Fibroblast of the aortic adventitia (primary cell): ENCODE measurements around the gene CLPSL1. TPM values are rescaled to one million over a fixed set of nuclear protein-coding genes. Genes with fewer than 3 reads are reported as not detected.

Source experiments
- DNase-seq: peaks from one replicate; pipeline ENCODE4 v3.0.0-alpha.2; 2010; ENCODE audit warnings: low read depth
- H3K4me3 ChIP-seq: 2 replicates; pipeline ENCODE4 v1.5.1; 2011; ENCODE audit warnings: low read depth, mild to moderate bottlenecking, control low read depth, low read length, moderate library complexity
- total RNA-seq: library from RNA; depleted of rRNA; stranded (reverse); fragments of >200 nt; gene quantifications from 2 replicates; pipeline ENCODE4 v1.2.3, GENCODE V29; 2012; ENCODE audit warnings: low replicate concordance
- TF ChIP-seq, protein P1 (sequence below): IDR thresholded peaks from 2 replicates; pipeline ENCODE4 v1.5.1; 2011; ENCODE audit warnings: mild to moderate bottlenecking, low read length, control low read depth, inconsistent platforms; ENCODE audit not compliant: insufficient read depth

Gene CLPSL1
- total RNA-seq, 1 donor: not detected

DNA sequence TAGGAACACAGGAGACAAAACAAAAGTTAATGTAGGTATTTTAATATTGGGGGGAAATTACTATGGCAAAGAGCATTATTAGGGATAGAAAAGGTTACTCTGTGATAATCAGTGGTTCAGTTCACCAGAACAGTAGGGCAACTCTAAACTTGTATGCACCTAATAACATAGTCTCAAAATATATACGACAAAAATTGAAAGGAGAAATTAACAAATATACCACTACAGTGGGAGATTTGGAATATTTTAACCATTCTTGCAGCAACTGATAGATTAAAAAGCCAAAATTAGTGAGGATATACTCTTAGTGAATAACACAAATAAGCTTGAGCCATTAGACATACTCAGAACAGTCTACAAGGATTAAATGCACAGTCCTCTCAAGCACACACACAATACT is 32.9 kb upstream of the CLPSL1 start:
- DNase-seq: no peak
- no peak overlapping the region for H3K4me3 ChIP-seq
- TF ChIP-seq, protein P1, sequence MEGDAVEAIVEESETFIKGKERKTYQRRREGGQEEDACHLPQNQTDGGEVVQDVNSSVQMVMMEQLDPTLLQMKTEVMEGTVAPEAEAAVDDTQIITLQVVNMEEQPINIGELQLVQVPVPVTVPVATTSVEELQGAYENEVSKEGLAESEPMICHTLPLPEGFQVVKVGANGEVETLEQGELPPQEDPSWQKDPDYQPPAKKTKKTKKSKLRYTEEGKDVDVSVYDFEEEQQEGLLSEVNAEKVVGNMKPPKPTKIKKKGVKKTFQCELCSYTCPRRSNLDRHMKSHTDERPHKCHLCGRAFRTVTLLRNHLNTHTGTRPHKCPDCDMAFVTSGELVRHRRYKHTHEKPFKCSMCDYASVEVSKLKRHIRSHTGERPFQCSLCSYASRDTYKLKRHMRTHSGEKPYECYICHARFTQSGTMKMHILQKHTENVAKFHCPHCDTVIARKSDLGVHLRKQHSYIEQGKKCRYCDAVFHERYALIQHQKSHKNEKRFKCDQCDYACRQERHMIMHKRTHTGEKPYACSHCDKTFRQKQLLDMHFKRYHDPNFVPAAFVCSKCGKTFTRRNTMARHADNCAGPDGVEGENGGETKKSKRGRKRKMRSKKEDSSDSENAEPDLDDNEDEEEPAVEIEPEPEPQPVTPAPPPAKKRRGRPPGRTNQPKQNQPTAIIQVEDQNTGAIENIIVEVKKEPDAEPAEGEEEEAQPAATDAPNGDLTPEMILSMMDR: no peak

DNA sequence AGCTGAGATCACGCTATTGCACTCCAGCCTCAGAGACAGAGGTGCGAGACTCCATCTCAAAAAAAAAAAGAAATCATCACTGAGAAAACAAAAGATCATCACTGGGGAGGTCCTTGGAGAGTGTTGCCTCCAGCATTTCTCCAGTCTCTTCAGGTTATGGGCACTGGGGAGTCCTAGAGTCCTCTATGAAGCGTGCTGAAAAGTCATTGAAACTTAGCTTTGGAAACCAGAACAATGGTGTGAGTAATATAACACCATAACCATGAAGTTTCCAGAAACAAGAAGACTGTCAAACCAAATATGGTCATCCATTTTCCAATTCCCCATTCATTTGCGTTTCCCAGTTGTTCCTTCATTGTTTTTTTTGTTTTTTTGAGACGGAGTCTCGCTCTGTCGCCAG is 30.3 kb upstream of the CLPSL1 start:
- DNase-seq: no peak
- no peak overlapping the region for H3K4me3 ChIP-seq
- TF ChIP-seq, protein P1: no peak

DNA sequence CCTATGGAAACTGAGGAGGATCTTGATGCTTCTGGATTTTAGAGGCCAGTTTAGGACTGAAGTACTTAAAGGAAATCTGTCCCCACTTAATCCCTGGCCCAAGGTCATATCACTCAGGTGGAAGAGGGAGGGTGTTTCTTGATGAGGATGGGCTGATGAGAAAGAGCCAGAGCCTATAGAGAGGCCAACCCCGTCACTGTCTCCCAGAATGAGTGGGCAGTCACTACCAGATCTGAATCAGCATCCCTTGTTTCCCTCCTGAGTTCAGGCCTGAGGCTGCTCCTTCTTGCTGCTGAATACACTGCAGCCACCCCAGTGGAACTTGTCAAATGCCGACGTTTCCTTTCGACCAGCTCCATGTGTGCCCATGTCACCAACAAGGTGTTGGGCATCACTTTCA is 29.2 kb upstream of the CLPSL1 start:
- no peak for DNase-seq

DNA sequence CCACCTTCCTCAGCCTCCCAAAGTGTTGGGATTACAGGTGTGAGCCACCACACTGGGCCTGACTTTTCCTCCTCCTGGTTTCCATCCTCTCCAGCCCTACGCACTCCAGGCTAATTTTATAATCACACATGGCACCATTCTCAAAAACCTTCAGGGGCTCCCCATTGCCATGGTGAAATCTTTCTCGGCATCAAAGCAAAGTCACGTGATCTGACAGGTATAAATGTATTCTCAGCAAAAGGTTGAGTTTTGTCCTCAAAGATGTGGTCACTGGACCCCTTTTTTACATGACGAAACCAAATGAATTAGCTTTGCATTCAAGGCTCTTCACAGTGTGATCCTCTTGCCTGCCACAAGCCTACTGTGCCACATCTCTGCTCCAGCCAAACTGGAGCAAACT is 28.5 kb upstream of the CLPSL1 start:
- DNase-seq: no peak
- TF ChIP-seq, protein P1: no peak
- H3K4me3 ChIP-seq: no peak overlapping the region

More for the DNA sequence above, 29.2 kb upstream of the CLPSL1 start:
- no peak overlapping the region for H3K4me3 ChIP-seq
- TF ChIP-seq, protein P1: no peak

DNA sequence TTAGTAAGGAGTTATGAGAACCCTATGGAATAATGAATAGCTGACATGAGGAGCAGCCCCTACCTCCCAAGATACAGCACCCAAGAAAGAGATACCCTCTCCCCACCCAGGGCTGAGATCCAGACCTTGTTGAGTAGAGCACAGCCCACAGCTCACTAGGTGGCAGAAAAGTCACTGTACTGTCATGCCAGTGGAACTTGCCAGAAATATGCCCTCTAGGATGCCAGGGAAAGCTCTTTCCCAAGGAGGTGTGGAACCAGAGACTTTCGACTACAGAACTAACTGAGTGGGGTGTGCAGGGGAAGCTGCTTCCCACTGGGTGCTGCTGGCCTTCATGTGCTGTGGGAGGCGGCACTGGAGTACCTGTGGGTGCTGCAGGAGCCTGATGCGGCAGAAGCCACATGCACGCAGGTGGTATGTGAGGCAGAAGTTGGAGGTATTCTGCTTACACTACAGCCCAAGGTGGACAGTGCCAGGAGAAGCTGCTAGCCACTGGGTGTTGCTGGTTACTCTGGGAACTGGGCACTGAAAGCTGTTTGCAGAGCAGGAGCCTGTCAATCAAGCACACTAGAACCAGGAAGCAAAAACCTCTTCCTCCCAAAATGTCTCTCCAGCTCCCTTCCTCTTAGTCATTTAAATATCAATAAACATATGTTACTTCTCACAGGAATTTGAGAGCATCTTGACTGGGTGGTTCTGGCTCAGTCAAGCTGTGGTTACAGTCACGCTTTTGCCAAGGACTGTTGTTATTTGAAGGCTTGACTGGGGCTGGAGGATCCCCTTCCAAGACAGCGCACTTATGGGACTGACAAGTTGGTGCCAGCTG is 26.2 kb upstream of the CLPSL1 start:
- peak; percentile 13 for DNase-seq

DNA sequence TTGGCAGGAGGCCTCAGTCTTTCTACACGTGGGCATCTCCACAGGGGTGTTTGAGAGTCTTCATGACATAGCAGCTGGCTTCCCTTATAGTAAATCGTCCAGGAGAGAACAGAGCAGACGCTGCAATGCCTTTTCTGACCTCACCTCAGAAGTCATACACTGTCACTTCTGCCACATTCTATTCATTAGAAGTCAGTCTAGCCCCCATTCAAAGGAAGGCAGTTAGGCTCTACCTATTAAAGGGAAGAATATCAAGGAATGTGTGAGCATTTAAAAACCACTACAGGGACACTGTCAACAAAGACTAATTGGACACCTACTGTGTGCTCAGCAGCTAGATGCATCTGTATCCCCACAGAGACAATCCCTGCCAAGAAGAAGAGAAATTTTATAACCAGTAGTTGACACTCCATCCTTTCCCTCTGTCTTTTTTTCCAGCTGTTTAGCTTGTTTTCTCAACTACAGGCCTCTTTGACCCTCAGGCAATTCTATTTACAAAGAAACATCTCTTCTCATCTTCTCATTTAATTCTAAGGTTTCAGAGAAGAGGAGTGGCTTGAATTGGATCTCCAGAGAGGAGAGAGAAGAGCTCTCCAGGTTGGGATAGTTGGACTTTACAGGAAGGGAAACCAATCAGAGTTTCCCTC is 25.4 kb upstream of the CLPSL1 start:
- TF ChIP-seq, protein P1: no peak

More for the DNA sequence above, 26.2 kb upstream of the CLPSL1 start:
- H3K4me3 ChIP-seq: no peak overlapping the region
- TF ChIP-seq, protein P1: no peak

More for the DNA sequence above, 25.4 kb upstream of the CLPSL1 start:
- no peak for DNase-seq
- H3K4me3 ChIP-seq: no peak overlapping the region
